Trophoblast cell (in vitro differentiated cells and primary cell): ENCODE results near the gene TYW1B.
"Not testable (repeated sequence)": the region's sequence is repeated elsewhere in the genome, so short reads cannot be mapped to it uniquely, and the experiment has no call there.

Experiments
- DNase-seq, 2 donors: peaks; one replicate each; pipeline ENCODE4 v3.0.0-alpha.2; 2016
- H2AFZ ChIP-seq: 2 replicates; pipeline ENCODE4 v1.6.1; 2013; ENCODE audit warnings: low read length, moderate library complexity, mild to moderate bottlenecking; ENCODE audit not compliant: insufficient read depth, poor library complexity
- H2AK5ac ChIP-seq: 2 replicates; pipeline ENCODE4 v1.6.1; 2013; ENCODE audit warnings: mild to moderate bottlenecking, low read length
- H2BK120ac ChIP-seq: 2 replicates; pipeline ENCODE4 v1.6.1; 2013; ENCODE audit warnings: low read length, mild to moderate bottlenecking, moderate library complexity; ENCODE audit not compliant: insufficient read depth, poor library complexity
- H2BK12ac ChIP-seq: 2 replicates; pipeline ENCODE4 v1.6.1; 2013; ENCODE audit warnings: mild to moderate bottlenecking, low read length, moderate library complexity
- H2BK5ac ChIP-seq: 2 replicates; pipeline ENCODE4 v1.6.1; 2013; ENCODE audit warnings: low read length, low read depth, moderate library complexity, mild to moderate bottlenecking; ENCODE audit not compliant: poor library complexity
- H3K14ac ChIP-seq: 2 replicates; pipeline ENCODE4 v1.6.1; 2013; ENCODE audit warnings: mild to moderate bottlenecking, low read length
- H3K18ac ChIP-seq: 2 replicates; pipeline ENCODE4 v1.6.1; 2013; ENCODE audit warnings: mild to moderate bottlenecking, low read length
- H3K23ac ChIP-seq: 2 replicates; pipeline ENCODE4 v1.6.1; 2013; ENCODE audit warnings: low read length
- H3K27ac ChIP-seq: 2 replicates; pipeline ENCODE4 v1.5.1; 2013; ENCODE audit warnings: low read depth, mild to moderate bottlenecking, inconsistent platforms, low read length, moderate library complexity
- H3K27me3 ChIP-seq: 2 replicates; pipeline ENCODE4 v1.6.1; 2013; ENCODE audit warnings: inconsistent platforms, mild to moderate bottlenecking, low read length, moderate library complexity; ENCODE audit not compliant: insufficient read depth
- H3K36me3 ChIP-seq, 2 experiments: 1 replicate in 1 of 2; 2 replicates in 1 of 2; pipeline ENCODE4 v1.6.1; 2013; ENCODE audit warnings: low read length in 2 of 2, mild to moderate bottlenecking in 2 of 2, moderate library complexity in 1 of 2; ENCODE audit not compliant: insufficient read depth in 2 of 2, control insufficient read depth in 1 of 2
- H3K4ac ChIP-seq: 2 replicates; pipeline ENCODE4 v1.6.1; 2013; ENCODE audit warnings: low read depth, mild to moderate bottlenecking, low read length, moderate library complexity
- H3K4me1 ChIP-seq, 2 experiments: 1 replicate in 1 of 2; 2 replicates in 1 of 2; pipeline ENCODE4 v1.6.1; 2013; ENCODE audit warnings: low read length in 2 of 2, mild to moderate bottlenecking in 2 of 2, moderate library complexity in 1 of 2; ENCODE audit not compliant: insufficient read depth in 2 of 2, control insufficient read depth in 1 of 2
- H3K4me2 ChIP-seq: 2 replicates; pipeline ENCODE4 v1.6.1; 2013; ENCODE audit warnings: inconsistent platforms, mild to moderate bottlenecking, low read length, moderate library complexity
- H3K4me3 ChIP-seq: 2 replicates; pipeline ENCODE4 v1.5.1; 2013; ENCODE audit warnings: mild to moderate bottlenecking, low read depth, low read length, inconsistent platforms
- H3K79me1 ChIP-seq: one replicate; pipeline ENCODE4 v1.6.1; 2013; ENCODE audit warnings: low read length
- H3K79me2 ChIP-seq: 2 replicates; pipeline ENCODE4 v1.6.1; 2013; ENCODE audit warnings: low read length, mild to moderate bottlenecking; ENCODE audit not compliant: control insufficient read depth, insufficient read depth, poor library complexity
- H3K9ac ChIP-seq: 2 replicates; pipeline ENCODE4 v1.6.1; 2013; ENCODE audit warnings: mild to moderate bottlenecking, low read length
- H3K9me3 ChIP-seq: 2 replicates; pipeline ENCODE4 v1.6.1; 2013; ENCODE audit warnings: low read depth, mild to moderate bottlenecking, control low read depth, inconsistent platforms, low read length; ENCODE audit not compliant: insufficient read depth
- H4K12ac ChIP-seq: 2 replicates; pipeline ENCODE4 v1.6.1; 2013; ENCODE audit warnings: low read depth, mild to moderate bottlenecking, low read length, moderate library complexity
- H4K8ac ChIP-seq: 2 replicates; pipeline ENCODE4 v1.6.1; 2013; ENCODE audit warnings: low read depth, mild to moderate bottlenecking, low read length, moderate library complexity
- H4K91ac ChIP-seq: one replicate; pipeline ENCODE4 v1.6.1; 2013; ENCODE audit warnings: low read depth, mild to moderate bottlenecking, low read length, moderate library complexity
- WGBS: extraction: QIAGEN DNeasy Blood & Tissue Kit; methylation state at CpG from one replicate; pipeline ENCODE4 v1.1.7; 2013; ENCODE audit warnings: missing lambda C conversion rate; ENCODE audit not compliant: insufficient read length, insufficient coverage; ENCODE audit errors: extremely low coverage; 5-methylcytosine and 5-hydroxymethylcytosine counted together

TYW1B gene

DNA sequence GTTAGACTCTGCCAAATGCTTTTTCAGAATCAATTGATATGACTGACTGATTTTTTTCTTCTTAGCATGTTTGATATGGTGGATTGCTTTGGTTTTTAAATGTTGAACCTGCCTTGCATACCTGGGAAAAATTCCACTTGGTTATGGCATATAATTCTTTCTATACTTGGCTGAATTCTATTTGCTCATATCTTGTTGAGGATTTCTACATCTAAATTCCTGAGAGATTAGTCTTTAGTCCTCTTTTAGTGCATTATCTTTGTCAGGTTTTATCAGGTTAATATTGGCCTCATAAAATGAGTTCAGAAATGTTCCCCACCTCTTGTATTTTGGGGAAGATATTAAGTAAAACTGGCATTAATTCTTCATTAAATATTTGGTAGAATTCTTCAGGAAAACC is 79.4 kb downstream of the TYW1B start:
- not testable (repeated sequence) for H3K18ac ChIP-seq, H3K9ac ChIP-seq, H4K91ac ChIP-seq, H2BK5ac ChIP-seq, H3K4me1 ChIP-seq, H2AK5ac ChIP-seq, H4K8ac ChIP-seq, H2BK12ac ChIP-seq, H3K9me3 ChIP-seq, H2AFZ ChIP-seq, H3K4me2 ChIP-seq, H2BK120ac ChIP-seq, H4K12ac ChIP-seq, H3K4ac ChIP-seq, H3K27me3 ChIP-seq, H3K27ac ChIP-seq, H3K79me1 ChIP-seq, H3K23ac ChIP-seq, H3K36me3 ChIP-seq, H3K79me2 ChIP-seq, H3K4me3 ChIP-seq, H3K14ac ChIP-seq
- DNase-seq = peak in 1 of 2 donors; percentile 63

GRCh38 chr7:72744244-72744926 is 83.6 kb downstream of the TYW1B start:
- not testable (repeated sequence) for H2AK5ac ChIP-seq, H3K4ac ChIP-seq, H3K9me3 ChIP-seq, H4K8ac ChIP-seq, H4K91ac ChIP-seq, H2BK5ac ChIP-seq, H3K36me3 ChIP-seq, H3K27me3 ChIP-seq, H3K14ac ChIP-seq, H3K79me1 ChIP-seq, H3K23ac ChIP-seq, H3K4me2 ChIP-seq, H2AFZ ChIP-seq, H3K79me2 ChIP-seq, DNase-seq, H2BK120ac ChIP-seq, H3K18ac ChIP-seq, H3K27ac ChIP-seq, H4K12ac ChIP-seq, H3K4me3 ChIP-seq, H3K9ac ChIP-seq, H2BK12ac ChIP-seq, H3K4me1 ChIP-seq
- WGBS = no CpG with 5 or more reads among the region's 10 CpGs

DNA sequence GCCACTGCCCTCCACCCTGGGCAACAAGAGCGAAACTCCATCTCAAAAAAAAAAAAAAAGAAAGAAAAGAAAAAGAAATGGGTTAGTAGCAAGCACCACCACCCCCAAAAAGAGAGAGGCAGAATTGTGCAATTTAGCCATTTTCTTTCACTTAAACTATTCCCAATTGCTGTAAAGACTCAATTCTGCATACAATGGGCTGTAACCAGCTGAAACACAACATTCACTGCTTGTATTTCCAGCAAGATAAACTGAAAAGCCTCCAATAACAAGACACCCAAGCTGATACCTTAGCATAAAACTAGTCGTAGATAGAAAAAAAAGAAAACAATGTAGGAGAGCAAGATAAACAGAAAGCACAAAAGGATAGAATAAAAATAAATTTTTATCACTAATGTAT is 84.2 kb downstream of the TYW1B start:
- not testable (repeated sequence) for H3K79me2 ChIP-seq, H4K91ac ChIP-seq, H3K4me1 ChIP-seq, H3K23ac ChIP-seq, H3K4me2 ChIP-seq, H4K8ac ChIP-seq, H2AFZ ChIP-seq, H3K27ac ChIP-seq, H4K12ac ChIP-seq, H3K18ac ChIP-seq, H2BK12ac ChIP-seq, DNase-seq, H3K14ac ChIP-seq, H3K27me3 ChIP-seq, H3K9me3 ChIP-seq, H3K36me3 ChIP-seq, H3K9ac ChIP-seq, H3K4me3 ChIP-seq, H2BK120ac ChIP-seq, H2BK5ac ChIP-seq, H3K79me1 ChIP-seq, H2AK5ac ChIP-seq, H3K4ac ChIP-seq
- no CpG with 5 or more reads among the region's 2 CpGs for WGBS

- H4K91ac ChIP-seq, DNase-seq, H3K18ac ChIP-seq, H3K23ac ChIP-seq, H3K9ac ChIP-seq, H3K79me1 ChIP-seq, H3K27me3 ChIP-seq, H4K12ac ChIP-seq, H4K8ac ChIP-seq, H3K36me3 ChIP-seq, H3K4me2 ChIP-seq, H2BK12ac ChIP-seq, H3K14ac ChIP-seq, H2AK5ac ChIP-seq, H2AFZ ChIP-seq, H3K4ac ChIP-seq, H3K4me3 ChIP-seq, H3K79me2 ChIP-seq, H3K4me1 ChIP-seq, H3K9me3 ChIP-seq, H3K27ac ChIP-seq, H2BK120ac ChIP-seq, H2BK5ac ChIP-seq: not testable (repeated sequence)
- WGBS = no CpG with 5 or more reads among the region's 11 CpGs
These were observed 88.3 kb downstream of the TYW1B start for GRCh38 chr7:72739716-72740115.
